GM21360 (cell line): ENCODE data around the gene TOR4A.

Experiments used
- ATAC-seq: cut with Tn5 transposase; IDR thresholded peaks from one replicate; pipeline ENCODE4 v1.9.1; 2021; ENCODE audit warnings: mild to moderate bottlenecking, moderate library complexity; ENCODE audit not compliant: unreplicated experiment

TOR4A gene

DNA sequence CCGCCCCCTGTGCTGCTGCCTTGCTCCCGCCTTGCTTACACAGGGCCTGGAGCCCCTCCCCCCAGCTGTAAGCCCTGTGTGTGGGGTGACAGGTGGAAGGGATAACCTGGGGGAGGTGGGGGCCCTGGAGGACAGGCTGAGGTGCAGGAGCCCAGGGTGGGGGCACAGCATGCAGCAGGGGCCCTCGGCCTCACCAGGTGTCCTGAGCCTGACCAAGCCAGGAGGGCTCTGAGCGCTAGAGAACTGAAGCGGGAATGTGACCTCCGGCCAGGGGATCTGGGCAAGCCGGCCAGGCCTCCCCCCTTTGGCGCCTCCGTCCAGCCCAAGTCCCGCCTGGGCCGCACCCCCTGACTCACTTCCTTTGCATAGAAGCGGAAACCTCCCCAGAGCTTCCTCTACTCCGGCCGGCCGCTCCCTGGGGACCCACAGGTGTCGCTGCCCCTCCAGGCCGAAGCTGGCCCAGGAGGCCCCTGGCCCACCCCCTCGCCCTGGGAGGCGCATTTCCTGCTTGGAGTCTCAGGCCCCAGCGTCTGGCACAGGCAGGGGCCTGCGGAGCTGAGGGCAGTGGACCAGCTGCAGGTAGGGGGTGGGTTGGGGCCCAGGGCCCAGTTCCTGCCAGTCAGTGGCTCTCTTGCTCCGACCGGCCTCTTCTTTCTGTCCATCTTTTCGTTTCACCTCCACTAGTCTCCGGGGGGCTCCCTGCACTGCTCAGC, at the start of gene TOR4A:
TOR4A (plus strand) TSS at position 398 of the 713 bp plus-strand sequence. CDS start 964 bp downstream, outside the sequence.
- ATAC-seq: peak; percentile 47

DNA sequence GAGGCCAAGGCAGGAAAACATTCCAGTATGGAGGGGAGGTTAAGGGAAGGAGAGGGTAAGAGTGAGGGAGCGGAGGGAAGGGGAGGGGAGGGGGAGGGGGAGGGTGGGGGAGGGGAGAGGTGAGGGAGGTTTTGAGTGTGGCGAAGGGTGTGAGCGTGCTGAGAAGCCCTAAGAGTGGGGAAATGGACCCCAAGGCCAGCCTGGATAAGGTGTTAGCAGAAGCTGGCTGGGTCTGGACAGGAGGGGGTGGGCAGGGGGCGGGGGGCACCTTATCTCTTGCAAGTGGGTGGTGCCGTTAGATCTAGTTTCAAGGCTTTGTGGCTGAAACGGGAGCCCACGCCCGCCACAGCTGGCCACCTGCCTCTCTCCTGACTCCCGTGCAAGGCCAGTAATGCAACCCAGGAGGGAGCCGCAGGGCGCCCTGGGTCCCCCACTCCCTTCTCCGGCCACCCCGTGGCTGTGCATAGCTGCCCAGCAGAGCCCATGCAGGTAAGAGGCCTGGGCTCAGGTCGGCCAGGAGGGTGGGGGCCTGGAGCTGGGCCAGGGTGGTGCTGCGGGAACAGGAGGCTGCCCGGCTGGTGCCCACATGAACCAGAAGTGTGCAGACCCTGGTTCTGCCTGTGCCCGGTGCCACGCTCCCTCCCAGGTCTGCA, 49.5 kb upstream of the TOR4A start:
- ATAC-seq: no peak

DNA sequence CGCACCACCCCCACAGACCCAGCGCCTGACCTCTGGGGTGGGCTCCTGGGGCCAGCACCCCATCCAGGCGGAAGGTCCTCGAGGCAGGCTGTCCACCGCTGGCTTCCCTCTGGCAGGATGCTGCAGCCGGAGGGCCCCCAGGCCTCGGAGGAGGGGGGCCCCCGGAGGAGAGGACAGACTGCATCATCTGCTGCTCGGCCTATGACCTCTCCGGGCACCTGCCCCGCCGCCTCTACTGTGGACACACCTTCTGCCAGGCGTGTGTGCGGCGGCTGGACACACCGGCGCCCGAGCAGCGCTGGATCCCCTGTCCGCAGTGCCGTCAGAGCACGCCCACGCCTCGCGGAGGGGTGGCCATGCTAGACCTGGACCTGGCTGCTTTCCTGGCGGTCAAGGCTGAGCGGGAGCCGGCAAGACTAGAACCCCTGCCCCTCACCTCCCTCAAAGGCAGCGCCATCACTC, 49.0 kb upstream of the TOR4A start:
- ATAC-seq: no peak

DNA sequence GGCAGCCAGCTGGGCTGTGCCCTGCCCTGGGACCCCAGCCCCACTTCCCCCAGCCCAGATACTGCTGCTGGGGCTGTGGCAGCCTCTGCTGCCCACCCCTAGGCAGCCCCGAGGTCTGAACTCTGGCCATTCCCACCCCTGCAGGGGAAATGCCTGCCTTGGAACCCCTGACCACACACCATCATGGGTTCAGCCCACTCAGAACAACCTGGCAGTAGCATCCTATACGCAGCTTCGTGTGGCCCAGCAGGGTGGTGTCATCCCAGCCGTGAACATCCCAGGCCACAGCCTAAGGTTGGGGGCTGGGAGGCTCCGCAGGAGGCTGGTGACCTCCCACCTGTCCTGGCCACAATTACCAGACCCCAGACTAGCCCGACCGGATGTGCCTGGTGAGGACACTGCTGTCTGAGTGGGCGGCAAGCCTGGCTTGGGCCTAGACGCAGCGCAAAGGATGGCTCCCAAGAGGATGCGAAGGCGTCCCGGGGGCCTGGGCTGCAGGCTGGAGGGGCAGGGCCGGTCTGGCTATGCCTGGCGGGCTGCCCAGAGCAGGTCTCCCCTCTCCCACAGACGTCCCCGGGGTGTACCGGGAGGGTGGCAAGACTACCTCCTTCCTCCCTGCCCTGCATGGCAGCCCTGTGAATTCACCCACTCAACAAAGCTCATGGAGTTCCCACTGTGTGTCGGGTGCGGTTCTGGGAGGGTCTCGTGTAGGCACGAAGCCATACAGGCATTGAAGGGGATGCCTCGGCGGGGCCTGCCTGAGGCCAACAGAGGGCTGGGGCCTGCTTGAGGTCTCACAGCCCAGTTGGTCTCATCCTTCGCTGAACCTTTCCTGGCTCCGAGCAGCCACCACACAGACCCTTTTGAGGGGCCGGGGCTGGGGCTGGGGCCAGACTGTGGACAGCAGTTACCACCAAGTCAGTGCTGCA, 48.3 kb upstream of the TOR4A start:
- ATAC-seq: no peak

DNA sequence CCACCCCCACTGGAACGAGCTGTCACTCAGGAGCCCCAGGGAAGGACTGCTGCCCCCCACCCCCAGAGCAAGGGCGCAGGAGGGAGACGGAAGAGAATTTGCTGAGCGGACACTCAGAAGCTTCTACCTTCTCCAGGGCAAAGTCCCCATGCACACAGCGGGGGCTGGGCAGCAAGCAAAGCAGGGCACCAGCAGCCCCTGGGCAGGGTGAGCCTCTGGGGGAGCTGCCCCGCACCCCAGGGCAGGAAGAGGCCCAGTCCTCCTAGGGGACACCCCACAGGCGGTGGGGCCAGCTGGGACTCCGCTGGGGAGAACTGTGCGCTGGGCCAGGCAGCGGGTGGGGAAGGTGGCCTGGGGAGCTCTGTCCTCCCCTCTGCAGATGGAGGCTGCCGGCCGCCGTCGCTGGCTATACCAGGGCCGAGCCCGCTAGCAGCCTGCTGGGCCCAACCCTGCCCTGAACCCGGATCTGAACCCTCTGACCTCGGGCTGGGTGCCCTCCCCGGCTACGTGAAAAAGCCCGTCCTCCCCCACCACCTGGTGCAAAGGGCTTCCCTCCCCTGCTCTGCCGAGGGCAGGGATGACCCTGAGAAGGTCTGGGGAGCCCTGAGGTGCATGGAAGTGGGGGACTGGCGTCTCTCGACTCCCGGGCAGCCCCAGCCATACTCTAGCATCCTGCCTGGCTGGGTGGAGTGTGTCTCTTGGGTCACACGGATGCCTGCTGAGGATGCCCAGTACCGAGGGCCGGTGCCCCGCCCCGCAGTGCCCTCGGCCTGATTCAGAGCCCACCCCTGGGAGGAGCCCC, 47.4 kb upstream of the TOR4A start:
- ATAC-seq: no peak

DNA sequence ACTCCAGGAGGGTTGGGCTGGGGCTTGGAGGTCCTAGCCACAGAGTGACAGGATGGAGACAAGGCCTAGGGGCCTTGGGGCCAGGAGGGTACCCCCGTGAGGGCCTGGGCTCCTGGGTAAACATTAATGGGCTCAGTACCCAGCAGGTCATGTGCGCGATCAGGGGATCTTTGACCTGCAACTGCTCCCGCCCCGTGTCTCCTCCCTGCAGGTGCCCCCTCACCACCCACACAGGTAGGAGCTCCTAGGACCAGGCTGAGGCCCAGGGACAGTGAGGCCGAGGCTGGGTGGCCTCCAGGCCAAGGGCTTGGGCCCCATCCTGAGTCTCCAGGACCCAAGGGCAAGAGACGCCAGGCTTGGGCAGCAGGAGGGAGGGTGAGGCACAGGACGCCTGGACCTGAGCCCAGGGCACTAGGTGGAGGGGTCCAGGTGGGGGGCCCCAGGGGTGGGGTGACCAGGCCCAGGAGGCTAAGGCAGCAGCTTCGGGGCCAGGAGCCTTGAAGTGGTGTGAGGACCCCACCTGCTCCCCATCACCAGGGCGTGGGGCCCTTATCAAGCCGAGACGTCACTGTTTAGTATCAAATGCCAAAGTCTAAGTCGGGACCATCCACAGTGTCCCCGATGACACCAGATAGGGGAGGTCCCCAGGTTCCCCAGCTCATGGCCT, 46.7 kb upstream of the TOR4A start, which contains the start of gene SLC34A3:
SLC34A3 (plus strand) TSS at position 197 of the 667 bp plus-strand sequence. CDS start 802 bp downstream, outside the sequence.
- ATAC-seq: no peak

DNA sequence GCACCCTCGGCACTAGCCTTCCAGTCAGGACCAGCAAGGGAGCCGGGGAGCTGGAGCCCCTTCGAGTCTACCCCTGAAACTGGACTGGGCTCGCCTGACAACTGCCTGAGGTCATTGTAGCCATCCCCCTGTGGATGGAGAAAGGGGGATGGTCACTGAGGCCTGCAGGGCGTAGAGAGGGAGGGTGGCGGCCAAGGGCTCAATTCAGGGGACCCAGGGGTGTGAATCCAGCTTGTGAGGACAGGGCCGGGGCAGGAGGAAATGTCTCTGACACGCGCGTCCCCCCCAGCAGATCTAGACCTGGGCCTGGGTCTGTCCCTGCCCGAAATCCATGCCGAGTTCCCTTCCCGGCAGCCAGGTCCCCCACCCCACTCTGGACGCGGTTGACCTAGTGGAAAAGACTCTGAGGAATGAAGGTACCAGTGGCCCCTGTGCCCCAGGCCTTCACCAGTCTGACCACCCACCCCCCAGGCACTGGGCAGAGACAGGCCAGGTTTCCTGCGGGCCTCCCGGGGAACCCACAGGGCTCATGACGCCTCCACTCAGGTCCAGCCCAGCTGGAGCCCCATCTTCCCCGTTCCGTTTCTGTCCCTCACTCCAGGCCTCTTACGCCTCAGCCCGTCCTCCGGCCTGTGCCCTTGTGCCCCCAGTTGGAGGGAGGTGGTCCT, 46.0 kb upstream of the TOR4A start:
- no peak for ATAC-seq

DNA sequence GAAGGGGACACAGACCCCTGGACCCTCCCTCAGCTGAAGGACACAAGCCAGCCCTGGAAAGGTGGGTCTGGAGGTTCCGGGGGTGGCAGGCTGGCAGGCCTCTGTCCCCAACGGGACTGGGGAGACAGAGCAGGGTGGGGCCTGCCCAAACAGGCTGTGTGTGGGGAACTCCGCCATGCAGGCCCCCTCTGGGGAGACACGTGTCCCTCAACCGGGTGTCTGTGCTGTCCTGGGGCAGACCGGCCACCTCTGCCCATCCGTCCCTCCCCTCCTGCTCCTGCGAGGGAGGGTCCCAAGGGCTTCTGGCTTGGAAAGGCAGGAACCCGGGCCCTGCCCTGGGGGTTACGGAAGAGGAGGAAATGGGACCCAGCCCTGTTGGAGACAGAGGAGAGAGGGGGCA, 45.4 kb upstream of the TOR4A start:
- ATAC-seq: no peak

DNA sequence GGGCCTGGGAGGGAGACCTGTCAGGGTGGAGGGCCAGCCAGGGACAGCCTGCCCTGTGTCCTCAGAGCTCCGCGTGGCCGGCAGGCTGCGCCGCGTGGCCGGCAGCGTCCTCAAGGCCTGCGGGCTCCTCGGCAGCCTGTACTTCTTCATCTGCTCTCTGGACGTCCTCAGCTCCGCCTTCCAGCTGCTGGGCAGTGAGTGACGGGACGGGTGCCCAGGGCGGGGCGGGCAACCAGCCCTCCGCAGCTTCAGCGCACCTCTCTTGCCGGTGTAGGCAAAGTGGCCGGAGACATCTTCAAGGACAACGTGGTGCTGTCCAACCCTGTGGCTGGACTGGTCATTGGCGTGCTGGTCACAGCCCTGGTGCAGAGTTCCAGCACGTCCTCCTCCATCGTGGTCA, 45.0 kb upstream of the TOR4A start:
- no peak for ATAC-seq

DNA sequence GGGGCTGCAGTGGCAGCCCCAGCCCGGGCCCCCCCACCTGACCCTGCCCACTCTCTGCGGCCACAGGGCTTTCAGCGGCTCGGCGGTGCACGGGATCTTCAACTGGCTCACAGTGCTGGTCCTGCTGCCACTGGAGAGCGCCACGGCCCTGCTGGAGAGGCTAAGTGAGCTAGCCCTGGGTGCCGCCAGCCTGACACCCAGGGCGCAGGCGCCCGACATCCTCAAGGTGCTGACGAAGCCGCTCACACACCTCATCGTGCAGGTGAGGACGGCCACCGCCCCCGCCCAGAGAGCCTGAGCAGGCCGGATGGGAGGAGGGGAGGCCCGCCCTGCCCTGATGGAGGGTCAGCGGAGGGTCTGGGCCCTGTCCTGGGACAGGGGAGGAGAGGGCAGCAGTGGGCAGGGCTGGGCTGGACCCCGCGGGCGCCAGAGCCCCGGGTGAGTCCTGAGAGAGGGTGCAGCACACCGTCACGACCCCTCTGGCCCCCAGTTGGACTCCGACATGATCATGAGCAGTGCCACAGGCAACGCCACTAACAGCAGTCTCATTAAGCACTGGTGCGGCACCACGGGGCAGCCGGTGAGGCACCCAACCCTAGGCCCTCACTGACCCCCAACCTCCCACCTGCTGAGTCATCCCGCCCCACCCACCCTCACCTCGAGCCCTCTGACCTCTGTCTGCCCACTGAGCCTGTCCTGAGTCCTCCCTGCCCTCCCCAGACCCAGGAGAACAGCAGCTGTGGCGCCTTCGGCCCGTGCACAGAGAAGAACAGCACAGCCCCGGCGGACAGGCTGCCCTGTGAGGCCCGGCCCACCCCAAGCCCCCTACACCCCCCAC, 44.2 kb upstream of the TOR4A start:
- ATAC-seq: no peak

DNA sequence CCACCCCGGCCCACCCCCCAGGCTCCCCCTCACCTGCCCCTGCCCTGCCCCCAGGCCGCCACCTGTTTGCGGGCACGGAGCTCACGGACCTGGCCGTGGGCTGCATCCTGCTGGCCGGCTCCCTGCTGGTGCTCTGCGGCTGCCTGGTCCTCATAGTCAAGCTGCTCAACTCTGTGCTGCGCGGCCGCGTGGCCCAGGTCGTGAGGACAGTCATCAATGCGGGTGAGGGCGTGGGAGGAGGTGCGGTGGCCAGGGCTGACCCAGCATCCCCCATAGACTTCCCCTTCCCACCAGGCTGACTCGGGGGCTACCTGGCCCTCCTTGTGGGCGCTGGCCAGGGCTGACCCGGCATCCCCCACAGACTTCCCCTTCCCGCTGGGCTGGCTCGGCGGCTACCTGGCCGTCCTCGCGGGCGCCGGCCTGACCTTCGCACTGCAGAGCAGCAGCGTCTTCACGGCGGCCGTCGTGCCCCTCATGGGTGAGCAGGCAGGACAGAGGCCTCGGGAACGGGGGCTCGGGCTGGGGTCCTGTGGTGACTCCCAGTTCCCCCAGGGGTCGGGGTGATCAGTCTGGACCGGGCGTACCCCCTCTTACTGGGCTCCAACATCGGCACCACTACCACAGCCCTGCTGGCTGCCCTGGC, 43.4 kb upstream of the TOR4A start:
- no peak for ATAC-seq

DNA sequence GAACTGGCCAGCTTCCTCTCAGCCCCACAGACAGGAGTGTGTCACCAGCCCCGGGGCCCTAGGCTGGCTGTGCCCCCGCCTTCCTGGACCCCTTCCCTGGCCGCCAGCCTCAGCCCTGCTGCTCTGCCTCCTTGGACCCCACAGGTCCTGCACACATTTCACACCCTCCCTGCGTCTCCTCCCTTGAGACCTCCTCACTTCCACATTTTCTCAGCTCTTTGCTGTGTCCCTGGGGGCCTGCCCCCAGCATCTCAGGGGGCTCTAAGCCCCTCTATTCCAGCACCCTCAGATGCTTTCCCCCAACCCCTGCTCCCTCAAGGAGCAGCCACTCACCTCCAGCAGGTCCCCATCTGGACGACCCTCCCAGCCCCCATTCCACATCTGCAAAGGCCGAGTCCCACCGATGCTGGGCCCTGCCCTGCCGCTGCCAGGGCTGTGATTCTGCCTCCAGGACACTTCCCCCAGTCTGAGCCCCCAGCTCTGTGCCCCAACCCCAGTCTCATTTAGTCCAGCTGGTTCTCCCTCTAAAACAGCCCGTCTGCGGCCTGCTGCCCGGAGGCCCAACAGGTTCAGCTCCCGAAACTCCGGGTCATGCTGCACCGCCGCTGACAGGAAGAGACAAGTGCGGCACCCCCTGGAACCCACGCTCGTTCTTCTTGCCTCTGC, 42.6 kb upstream of the TOR4A start:
- no peak for ATAC-seq

DNA sequence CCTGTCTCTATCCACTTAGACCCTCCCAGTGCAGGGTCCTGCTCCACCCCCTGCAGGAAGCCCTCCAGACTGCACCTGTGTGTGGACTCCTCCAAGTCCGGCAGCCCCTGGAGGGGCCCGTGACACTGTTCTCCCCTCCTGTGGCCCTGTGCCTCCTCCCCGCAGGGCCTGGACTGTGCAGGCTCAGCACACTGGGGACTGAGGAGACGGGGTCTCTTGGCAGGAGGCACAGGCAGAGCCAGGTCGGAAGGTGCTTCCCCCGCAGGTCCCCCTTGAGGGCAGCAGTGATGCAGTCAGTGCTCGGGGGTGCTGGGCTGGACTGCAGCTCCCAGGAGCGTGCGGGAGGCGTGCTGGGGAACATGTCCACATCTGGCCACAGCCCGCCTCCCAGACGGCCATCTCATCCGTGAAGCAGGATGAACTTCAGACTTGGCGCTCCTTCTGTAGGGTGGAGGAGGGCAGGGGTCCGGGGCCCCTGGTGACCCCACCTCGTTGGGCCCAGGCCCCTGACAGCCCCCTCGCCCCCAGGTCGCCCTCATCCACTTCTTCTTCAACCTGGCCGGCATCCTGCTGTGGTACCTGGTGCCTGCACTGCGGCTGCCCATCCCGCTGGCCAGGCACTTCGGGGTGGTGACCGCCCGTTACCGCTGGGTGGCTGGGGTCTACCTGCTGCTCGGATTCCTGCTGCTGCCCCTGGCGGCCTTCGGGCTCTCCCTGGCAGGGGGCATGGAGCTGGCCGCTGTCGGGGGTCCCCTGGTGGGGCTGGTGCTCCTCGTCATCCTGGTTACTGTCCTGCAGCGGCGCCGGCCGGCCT, 41.9 kb upstream of the TOR4A start:
- ATAC-seq: no peak

DNA sequence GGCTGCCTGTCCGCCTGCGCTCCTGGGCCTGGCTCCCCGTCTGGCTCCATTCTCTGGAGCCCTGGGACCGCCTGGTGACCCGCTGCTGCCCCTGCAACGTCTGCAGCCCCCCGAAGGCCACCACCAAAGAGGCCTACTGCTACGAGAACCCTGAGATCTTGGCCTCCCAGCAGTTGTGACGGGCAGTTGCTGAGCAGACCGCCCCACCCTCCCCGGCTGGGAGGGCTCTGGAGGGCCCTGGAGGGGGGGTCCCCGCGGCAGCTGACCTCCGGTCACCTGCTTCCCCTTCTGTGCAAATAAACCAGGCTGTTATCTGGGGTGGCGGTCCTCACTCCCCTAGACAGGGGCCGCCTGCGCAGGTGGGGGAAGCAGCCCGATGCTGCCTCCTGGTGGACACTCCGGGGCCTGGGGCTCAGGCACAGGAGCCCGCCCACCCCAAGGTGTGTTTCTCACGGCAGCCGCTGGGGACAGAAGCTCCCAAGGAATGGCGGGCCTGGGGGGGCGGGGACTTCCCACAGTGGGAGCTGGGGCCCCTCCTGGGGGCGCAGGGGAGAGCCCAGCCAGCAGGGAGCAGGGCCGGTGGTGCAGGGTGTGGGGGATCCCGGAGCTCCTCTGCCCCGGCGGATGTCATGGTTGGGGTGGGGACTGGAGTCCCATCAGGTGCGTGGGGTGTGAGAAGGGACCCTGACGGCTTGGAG, 41.1 kb upstream of the TOR4A start:
- ATAC-seq: no peak

DNA sequence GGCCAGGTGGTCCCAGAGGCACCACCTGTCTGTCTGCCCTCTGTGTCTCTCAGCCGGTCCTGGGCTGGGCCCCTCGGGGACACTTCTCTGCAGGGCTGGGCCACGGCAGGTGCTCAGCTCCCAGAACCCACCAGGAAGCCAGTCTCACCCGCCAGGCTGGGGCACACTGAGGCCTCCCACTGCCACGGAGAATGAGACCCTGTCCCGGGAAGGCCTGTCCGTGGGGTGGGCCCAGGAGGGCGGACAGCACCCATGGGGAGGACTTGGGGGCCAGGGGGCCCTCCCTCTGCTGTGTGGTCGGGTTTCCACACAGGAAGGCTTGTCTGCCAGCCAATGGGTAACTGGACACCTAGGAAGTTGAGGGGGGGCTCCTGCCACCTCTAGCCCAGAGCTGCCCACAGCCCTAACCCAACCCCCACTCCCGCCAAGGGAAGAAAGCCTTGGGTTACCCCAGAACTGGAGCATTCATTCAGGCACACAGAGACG, 40.5 kb upstream of the TOR4A start:
- no peak for ATAC-seq
